ENCODE results near the gene MSI2. TPM values are rescaled to one million over a fixed set of nuclear protein-coding genes. Genes with fewer than 3 reads are reported as not detected.

MSI2 gene
- total RNA-seq, 4 donors from 2014 or later = 15.9 to 22.9 (median 17.0) TPM

DNA sequence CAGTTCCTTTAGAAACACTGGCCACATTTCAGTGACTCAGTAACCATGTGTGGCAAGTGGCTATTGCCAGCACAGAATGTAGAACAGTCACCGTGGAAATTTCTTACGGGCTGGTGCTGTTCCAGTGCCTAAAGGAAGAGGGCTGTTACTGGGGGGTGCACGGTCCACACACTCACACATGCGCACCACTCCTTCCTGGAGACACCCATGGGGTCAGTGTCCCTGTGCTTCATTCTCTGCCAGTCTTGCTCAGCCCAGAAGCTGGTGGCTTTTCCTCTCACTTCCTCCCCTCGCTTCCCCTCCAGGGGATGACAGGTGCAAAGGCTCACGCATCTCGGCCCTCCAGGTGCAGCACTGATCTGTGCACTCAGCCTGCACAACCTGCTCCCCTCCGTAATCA, 373.1 kb downstream of the MSI2 start:
- DNase-seq = no peak
- Histone ChIP-seq H3K4me1 (no peaks in the 10 kb centered on the region), H3K27me3 (no peaks in the 10 kb centered on the region), H3K4me3 (no peak overlapping the region), H3K36me3 (peaks cover 0 to 70% (median 0%) of the 10 kb centered on the region in 3 donors), H3K27ac (no peak overlapping the region), H3K9me3 (no peaks in the 10 kb centered on the region)
- intact Hi-C loops (cut with DNase I) = no loop called here
- 75 to 83% methylated on average over 7 to 8 of the region's 8 CpGs for WGBS, 2 donors
- no peak for TF ChIP-seq POLR2A (IDR thresholded peaks at IDR 0.05)
- TF ChIP-seq, protein P1, sequence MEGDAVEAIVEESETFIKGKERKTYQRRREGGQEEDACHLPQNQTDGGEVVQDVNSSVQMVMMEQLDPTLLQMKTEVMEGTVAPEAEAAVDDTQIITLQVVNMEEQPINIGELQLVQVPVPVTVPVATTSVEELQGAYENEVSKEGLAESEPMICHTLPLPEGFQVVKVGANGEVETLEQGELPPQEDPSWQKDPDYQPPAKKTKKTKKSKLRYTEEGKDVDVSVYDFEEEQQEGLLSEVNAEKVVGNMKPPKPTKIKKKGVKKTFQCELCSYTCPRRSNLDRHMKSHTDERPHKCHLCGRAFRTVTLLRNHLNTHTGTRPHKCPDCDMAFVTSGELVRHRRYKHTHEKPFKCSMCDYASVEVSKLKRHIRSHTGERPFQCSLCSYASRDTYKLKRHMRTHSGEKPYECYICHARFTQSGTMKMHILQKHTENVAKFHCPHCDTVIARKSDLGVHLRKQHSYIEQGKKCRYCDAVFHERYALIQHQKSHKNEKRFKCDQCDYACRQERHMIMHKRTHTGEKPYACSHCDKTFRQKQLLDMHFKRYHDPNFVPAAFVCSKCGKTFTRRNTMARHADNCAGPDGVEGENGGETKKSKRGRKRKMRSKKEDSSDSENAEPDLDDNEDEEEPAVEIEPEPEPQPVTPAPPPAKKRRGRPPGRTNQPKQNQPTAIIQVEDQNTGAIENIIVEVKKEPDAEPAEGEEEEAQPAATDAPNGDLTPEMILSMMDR (IDR thresholded peaks at IDR 0.05) = no peak

DNA sequence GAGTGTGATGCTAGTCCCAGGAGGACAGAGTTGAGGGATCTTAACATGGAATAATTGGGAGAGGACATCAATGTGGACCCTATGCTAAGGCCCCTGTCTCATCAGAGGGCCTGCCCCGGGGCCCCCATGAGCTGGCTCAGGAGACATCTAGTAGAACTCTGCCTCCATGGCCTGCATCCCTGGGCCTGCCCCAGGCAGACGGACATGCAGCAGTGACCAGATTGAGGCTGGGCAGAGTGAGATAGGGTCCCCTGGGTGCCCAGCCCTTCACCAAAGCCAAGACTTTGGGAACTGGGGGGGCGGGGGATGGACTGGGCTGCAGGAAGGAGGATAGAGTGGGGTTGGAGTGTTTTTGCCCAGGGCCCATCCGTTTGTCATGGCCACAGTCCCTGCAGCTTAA, 373.6 kb downstream of the MSI2 start:
- no peak overlapping the region for H3K27ac ChIP-seq
- DNase-seq = no peak
- intact Hi-C loops (cut with DNase I) = no loop called here
- no peak for TF ChIP-seq POLR2A (IDR thresholded peaks at IDR 0.05)
- TF ChIP-seq, protein P1 (IDR thresholded peaks at IDR 0.05) = no peak
- H3K9me3 ChIP-seq = no peaks in the 10 kb centered on the region
- H3K4me3 ChIP-seq = no peak overlapping the region
- 100% methylated on average over 1 to 2 of the region's 4 CpGs for WGBS, 2 donors
- no peaks in the 10 kb centered on the region for H3K4me1 ChIP-seq
- peaks cover 0 to 73% (median 0%) of the 10 kb centered on the region in 3 donors for H3K36me3 ChIP-seq
- no peaks in the 10 kb centered on the region for H3K27me3 ChIP-seq

DNA sequence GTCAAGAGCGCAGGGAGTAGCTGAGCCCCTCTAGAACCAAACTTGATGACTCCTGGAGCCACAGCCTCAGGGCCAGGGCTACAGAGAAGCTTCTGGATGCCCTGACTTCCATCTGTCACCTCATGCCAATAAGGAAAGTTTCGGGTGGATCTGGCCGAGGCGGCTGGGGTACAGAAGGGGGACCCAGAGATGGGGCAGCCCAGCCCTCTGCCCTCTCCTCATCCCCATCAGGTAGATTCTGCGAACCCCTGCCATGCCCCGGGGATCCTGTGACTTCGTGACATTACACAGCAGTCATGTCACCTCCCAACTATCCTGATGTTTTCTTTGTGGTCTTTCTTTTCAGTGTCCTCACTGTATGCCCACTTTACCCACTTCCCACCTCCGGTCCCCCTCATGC, 374.4 kb downstream of the MSI2 start:
- peaks cover 0 to 73% (median 0%) of the 10 kb centered on the region in 3 donors for H3K36me3 ChIP-seq
- intact Hi-C loops (cut with DNase I) = no loop called here

DNA sequence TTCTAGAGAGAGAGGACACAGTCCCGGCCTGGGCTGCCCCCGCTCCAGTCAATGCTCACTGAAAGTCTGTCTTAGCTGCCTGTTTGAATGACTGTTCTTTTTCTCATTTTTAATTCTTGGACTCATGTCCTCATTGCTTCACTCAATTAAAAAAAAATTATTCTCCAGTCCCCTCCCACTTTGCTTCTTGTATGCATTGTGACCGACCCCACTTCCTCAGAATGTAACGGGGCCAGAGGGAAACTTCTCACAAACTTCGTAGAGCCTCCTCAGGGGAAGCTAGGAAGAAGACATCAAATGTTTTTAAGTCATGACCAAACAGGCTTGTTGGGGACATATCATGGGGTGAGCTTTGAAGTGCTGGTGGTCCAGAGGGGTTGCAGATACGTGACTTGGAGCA, 375.5 kb downstream of the MSI2 start:
- TF ChIP-seq, protein P1 (IDR thresholded peaks at IDR 0.05) = no peak
- no peak for TF ChIP-seq POLR2A (IDR thresholded peaks at IDR 0.05)
- Histone ChIP-seq H3K9me3 (no peaks in the 10 kb centered on the region), H3K4me3 (no peak overlapping the region), H3K27me3 (no peaks in the 10 kb centered on the region), H3K27ac (no peak overlapping the region), H3K4me1 (peaks cover 0 to 8% (median 0%) of the 10 kb centered on the region in 3 donors), H3K36me3 (peaks cover 0 to 65% (median 0%) of the 10 kb centered on the region in 3 donors)
- no peak for DNase-seq
- intact Hi-C loops (cut with DNase I) = no loop called here
- WGBS, 2 donors = 76 to 88% methylated on average over 6 of the region's 6 CpGs

More for the DNA sequence above, 374.4 kb downstream of the MSI2 start:
- TF ChIP-seq, protein P1 (IDR thresholded peaks at IDR 0.05) = no peak
- no peak for TF ChIP-seq POLR2A (IDR thresholded peaks at IDR 0.05)
- H3K4me3 ChIP-seq = no peak overlapping the region
- H3K27ac ChIP-seq = no peak overlapping the region
- WGBS, 2 donors = 93 to 95% methylated on average over 4 to 7 of the region's 8 CpGs
- no peaks in the 10 kb centered on the region for H3K27me3 ChIP-seq
- no peaks in the 10 kb centered on the region for H3K4me1 ChIP-seq
- DNase-seq = no peak
- no peaks in the 10 kb centered on the region for H3K9me3 ChIP-seq

DNA sequence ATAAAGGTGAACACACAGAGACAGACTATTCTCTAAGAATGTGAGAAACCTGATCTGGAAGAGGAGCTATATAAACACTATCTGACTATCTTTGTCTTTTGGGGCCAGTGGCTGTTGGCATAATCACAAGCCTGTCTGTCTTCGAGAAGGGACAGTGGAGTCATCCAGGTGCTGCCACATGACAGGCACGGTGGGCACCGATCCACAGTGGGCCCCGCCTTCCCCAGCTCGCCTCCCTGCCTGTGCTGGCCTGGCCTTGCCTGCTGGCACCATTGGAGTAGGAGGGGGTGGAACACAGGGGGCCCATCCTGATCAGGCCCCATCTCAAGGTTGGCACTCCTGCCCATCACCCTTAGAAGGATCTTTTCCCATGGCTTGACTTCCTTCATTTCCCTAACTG, 376.0 kb downstream of the MSI2 start:
- peaks cover 0 to 12% (median 0%) of the 10 kb centered on the region in 3 donors for H3K4me1 ChIP-seq
- no peak for DNase-seq
- intact Hi-C loops (cut with DNase I) = no loop called here
- H3K4me3 ChIP-seq = no peak overlapping the region
- H3K27ac ChIP-seq = no peak overlapping the region
- peaks cover 0 to 60% (median 0%) of the 10 kb centered on the region in 3 donors for H3K36me3 ChIP-seq
- TF ChIP-seq POLR2A (IDR thresholded peaks at IDR 0.05) = no peak
- TF ChIP-seq, protein P1 (IDR thresholded peaks at IDR 0.05) = no peak
- 59 to 84% methylated on average over 4 to 5 of the region's 5 CpGs for WGBS, 2 donors
- H3K9me3 ChIP-seq = no peaks in the 10 kb centered on the region
- H3K27me3 ChIP-seq = no peaks in the 10 kb centered on the region
